Measurements from ENCODE around the gene ARL5B. TPM values are rescaled to one million over a fixed set of nuclear protein-coding genes. Genes with fewer than 3 reads are reported as not detected.

Gene ARL5B
- total and polyA plus RNA-seq, 2 of the 4 experiments (the other 2 are of a cell fraction) = 5.9 to 12.0 TPM

DNA sequence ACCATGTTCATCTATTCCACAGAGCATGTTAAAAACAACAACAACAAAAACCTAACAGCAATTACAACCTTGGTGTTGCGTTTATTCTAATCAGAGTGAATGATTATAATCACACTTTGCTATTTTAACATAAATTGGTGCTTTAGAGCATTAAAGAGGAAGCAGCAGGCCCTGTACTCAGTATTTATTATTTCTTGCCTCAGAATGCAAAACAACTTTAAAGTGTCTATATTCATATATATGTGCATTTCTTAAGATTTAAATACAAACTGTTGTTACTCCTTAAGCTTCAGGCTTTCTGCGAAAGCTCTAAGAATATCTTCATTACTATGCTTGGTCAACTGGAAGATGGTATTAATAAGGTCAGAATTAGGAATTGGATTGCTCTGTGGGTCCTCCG lies 21.5 kb downstream of the ARL5B start:
- DNase-seq (no peak), ATAC-seq (ENCODE audit: low read depth) (no peak)
- BruUV-seq (replicated peaks) = no TSS peak
- Histone ChIP-seq H3K9ac (ENCODE audit: low read depth, low read length) (no peak overlapping the region), H3K4ac (ENCODE audit: low read depth, low read length) (no peak overlapping the region), H2AFZ (replicated peaks; ENCODE audit: low read length, poor library complexity) (no peak overlapping the region), H2BK20ac (ENCODE audit: low read depth, low read length) (no peak overlapping the region), H3K36me3 (ENCODE audit: control insufficient read depth, insufficient read depth, low read length) (peaks cover 10% of the 10 kb centered on the region), H2BK120ac (ENCODE audit: low read depth, low read length) (0 out of 2 replicates have a peak overlapping the region, but pooled peaks have one; percentile 20), H3K79me1 (ENCODE audit: low read depth in 1 of 2, low read length in 2 of 2) (peaks cover 0 to 4% of the 10 kb centered on the region in 2 experiments; a peak in 3 of 4 replicates), H3K4me1 (ENCODE audit: control insufficient read depth, insufficient read depth, low read length) (peaks cover 14% of the 10 kb centered on the region), H2AK9ac (replicated peaks; ENCODE audit: low read depth, low read length, poor library complexity) (no peak overlapping the region), H4K91ac (ENCODE audit: insufficient read depth, low read depth, low read length) (no peak overlapping the region), H2AK5ac (ENCODE audit: low read depth, low read length) (no peak overlapping the region), H3K9me1 (ENCODE audit: insufficient read depth, low read length) (no peaks in the 10 kb centered on the region), H2BK5ac (ENCODE audit: low read depth, low read length, poor library complexity, severe bottlenecking) (peak overlapping the region; percentile 13), H3K23ac (ENCODE audit: low read depth, low read length) (no peak overlapping the region), H3K14ac (replicated peaks; ENCODE audit: low read depth, low read length) (no peak overlapping the region), H3K4me3 (ENCODE audit: insufficient read depth, low read depth, low read length) (no peak overlapping the region), H2BK15ac (ENCODE audit: low read depth, low read length) (no peak overlapping the region), H3K18ac (ENCODE audit: low read depth, low read length) (peak overlapping the region; percentile 43; the same call in 1 of the 2 replicates), H4K20me1 (ENCODE audit: insufficient read depth, low read length) (no peaks in the 10 kb centered on the region), H3K27ac (ENCODE audit: insufficient read depth, low read length) (no peak overlapping the region), H3K9me3 (ENCODE audit: control insufficient read depth, insufficient read depth, low read length) (no peaks in the 10 kb centered on the region), H3K56ac (ENCODE audit: extremely low read depth, insufficient read depth, low read length) (no peak overlapping the region), H3K4me2 (ENCODE audit: low read depth, low read length) (no peak overlapping the region), H3K27me3 (ENCODE audit: control insufficient read depth, insufficient read depth, low read length) (no peaks in the 10 kb centered on the region), H4K8ac (ENCODE audit: low read depth in 2 of 2, low read length in 2 of 2) (no peak overlapping the region; a peak in 1 of 4 replicates), H4K5ac (ENCODE audit: low read depth, low read length) (peak overlapping the region; percentile 53; the same call in 1 of the 2 replicates)
- dilution Hi-C loops (cut with HindIII; ENCODE audit: low sequenced_read_pairs, unreplicated experiment) (no loop called here), intact Hi-C loops (cut with micrococcal nuclease) (loop anchor here (2.0 kb wide), 1 partner anchor 14 kb away; no protein-coding TSS in a partner anchor), in situ Hi-C loops (cut with MboI; ENCODE audit: low sequenced_read_pairs) (loop anchor here (10.0 to 25.0 kb wide), 2 partner anchors 954 to 1107 kb away; no protein-coding TSS in a partner anchor)
- ChIA-PET CTCF (no interaction called here), POLR2A (ENCODE audit: unreplicated experiment) (no interaction called here)
- TF ChIP-seq CHD1 (IDR thresholded peaks at IDR 0.05; ENCODE audit: low read depth, low read length) = no peak
- TF ChIP-seq BHLHE40 (IDR thresholded peaks at IDR 0.05; ENCODE audit: low read depth, low read length) = no peak
- TF ChIP-seq POLR2A (IDR thresholded peaks at IDR 0.05; ENCODE audit: low read depth, low read length) = no peak
- TF ChIP-seq MAZ (IDR thresholded peaks at IDR 0.05; ENCODE audit: borderline replicate concordance, low read depth, low read length) = no peak
- TF ChIP-seq NFE2L2 (IDR thresholded peaks at IDR 0.05; ENCODE audit: low read depth, low read length) = no peak
- TF ChIP-seq SMC3 (IDR thresholded peaks at IDR 0.05; ENCODE audit: low read depth, low read length) = no peak
- TF ChIP-seq, protein P1, sequence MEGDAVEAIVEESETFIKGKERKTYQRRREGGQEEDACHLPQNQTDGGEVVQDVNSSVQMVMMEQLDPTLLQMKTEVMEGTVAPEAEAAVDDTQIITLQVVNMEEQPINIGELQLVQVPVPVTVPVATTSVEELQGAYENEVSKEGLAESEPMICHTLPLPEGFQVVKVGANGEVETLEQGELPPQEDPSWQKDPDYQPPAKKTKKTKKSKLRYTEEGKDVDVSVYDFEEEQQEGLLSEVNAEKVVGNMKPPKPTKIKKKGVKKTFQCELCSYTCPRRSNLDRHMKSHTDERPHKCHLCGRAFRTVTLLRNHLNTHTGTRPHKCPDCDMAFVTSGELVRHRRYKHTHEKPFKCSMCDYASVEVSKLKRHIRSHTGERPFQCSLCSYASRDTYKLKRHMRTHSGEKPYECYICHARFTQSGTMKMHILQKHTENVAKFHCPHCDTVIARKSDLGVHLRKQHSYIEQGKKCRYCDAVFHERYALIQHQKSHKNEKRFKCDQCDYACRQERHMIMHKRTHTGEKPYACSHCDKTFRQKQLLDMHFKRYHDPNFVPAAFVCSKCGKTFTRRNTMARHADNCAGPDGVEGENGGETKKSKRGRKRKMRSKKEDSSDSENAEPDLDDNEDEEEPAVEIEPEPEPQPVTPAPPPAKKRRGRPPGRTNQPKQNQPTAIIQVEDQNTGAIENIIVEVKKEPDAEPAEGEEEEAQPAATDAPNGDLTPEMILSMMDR (conservative IDR thresholded peaks at IDR 0.05; ENCODE audit: low read depth, low read length) = no peak
- TF ChIP-seq RFX5 (IDR thresholded peaks at IDR 0.05; ENCODE audit: low read depth, low read length) = no peak
- no peak for TF ChIP-seq MAFK (IDR thresholded peaks at IDR 0.05; ENCODE audit: low read depth, low read length)
- no peak for TF ChIP-seq CEBPB (IDR thresholded peaks at IDR 0.05; ENCODE audit: low read depth, low read length)
- TF ChIP-seq, protein P2, sequence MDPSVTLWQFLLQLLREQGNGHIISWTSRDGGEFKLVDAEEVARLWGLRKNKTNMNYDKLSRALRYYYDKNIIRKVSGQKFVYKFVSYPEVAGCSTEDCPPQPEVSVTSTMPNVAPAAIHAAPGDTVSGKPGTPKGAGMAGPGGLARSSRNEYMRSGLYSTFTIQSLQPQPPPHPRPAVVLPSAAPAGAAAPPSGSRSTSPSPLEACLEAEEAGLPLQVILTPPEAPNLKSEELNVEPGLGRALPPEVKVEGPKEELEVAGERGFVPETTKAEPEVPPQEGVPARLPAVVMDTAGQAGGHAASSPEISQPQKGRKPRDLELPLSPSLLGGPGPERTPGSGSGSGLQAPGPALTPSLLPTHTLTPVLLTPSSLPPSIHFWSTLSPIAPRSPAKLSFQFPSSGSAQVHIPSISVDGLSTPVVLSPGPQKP (IDR thresholded peaks at IDR 0.05; ENCODE audit: borderline replicate concordance, low read depth, low read length) = no peak
- TF ChIP-seq MXI1 (IDR thresholded peaks at IDR 0.05; ENCODE audit: borderline replicate concordance, low read depth, low read length) = no peak
- WGBS, 2 experiments (ENCODE audit: extremely low coverage in 2 of 2, insufficient read length in 1 of 2) = no CpG with 5 or more reads among the region's 3 CpGs

Data from IMR-90 (cell line).